ENCODE data around the gene HOXB9. TPM values are rescaled to one million over a fixed set of nuclear protein-coding genes. Genes with fewer than 3 reads are reported as not detected.
A peak's percentile ranks its signal among the peaks of the same experiment; 100 is the strongest.

Gene HOXB9
- total and polyA plus RNA-seq, 10 of the 15 experiments (the other 5 are each of a cell fraction or from before 2014, with no cell fraction given): 0.01 to 0.49 (median 0.09) TPM; not detected in 5

DNA sequence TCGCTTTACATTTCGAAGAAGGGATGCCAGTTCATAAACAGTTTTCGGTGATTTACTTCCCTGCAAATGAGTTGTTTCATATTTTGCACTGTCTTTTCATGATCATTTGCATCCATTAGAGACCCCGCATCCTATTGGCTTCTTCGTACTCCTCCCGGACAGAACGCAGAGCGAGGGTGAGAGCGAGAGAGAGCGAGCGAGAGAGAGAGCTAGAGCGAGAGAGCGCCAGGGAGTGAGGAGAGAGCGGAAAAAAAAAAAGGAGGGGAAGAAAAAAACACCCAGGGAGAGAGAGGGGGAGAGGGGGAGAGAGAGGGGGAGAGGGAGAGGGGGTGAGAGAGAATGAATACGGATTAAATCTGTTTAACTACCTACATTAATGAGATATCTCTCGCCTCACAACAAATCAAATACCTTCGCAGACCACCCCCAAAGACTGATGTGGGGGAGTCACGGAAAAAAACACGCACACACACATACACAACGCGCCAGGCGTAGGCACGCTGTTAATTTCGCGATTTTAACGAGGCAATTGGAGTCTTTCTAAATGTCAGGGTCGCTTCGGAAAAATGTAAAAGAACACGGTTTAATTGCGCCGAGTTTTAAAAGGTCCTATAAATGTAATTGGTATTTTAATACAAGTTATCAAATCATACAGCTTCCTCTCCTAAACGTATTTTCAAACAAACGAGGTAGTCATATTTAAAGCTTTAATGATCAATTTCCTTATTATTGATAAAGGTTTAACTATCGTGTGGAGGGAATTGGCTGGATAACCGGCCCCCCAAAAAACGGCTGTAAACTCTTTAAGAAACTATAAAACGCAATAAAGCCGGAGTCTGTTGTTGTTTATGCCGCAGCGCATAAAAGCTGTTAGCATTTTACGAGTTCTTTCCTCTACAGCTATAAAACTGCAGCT lies 10.9 kb downstream of the HOXB9 start, which contains the start of gene HOXB8:
Gene HOXB8 (minus strand): TSS at position 246 of the 916 bp plus-strand sequence. CDS start 588 bp downstream, outside the sequence.
- no peak for FAIRE-seq
- whole genome bisulfite sequencing (ENCODE audit: insufficient coverage, insufficient replicate concordance, low lambda C conversion rate, missing lambda C conversion rate): 28% methylated on average over 38 of the region's 41 CpGs
- Histone ChIP-seq H3K9ac (ENCODE audit: control insufficient read depth, insufficient read depth, low read length) (no peak within 1 kb of the TSS), H3K4me1 (ENCODE audit: control insufficient read depth, insufficient read depth, low read length) (peaks cover 6% of the 10 kb centered on the region), H4K20me1 (ENCODE audit: control insufficient read depth, insufficient read depth) (no peaks in the 10 kb centered on the region), H3K27ac (ENCODE audit: control insufficient read depth, insufficient read depth) (no peak within 1 kb of the TSS), H3K4me2 (ENCODE audit: control insufficient read depth, insufficient read depth) (peak within 1 kb of the TSS; percentile 25; the same call in 1 of the 2 replicates), H3K9me3 (replicated peaks; ENCODE audit: control insufficient read depth, insufficient read depth, low read length) (no peaks in the 10 kb centered on the region), H3K4me3 (no peak within 1 kb of the TSS), H3K36me3 (ENCODE audit: control insufficient read depth in 2 of 2, insufficient read depth in 2 of 2, low read length in 1 of 2) (no peaks in the 10 kb centered on the region; a peak in 1 of 4 replicates), H3K27me3 (replicated peaks in 1 of 2; ENCODE audit: control insufficient read depth in 2 of 2, insufficient read depth in 2 of 2, low read length in 1 of 2) (peaks cover 28 to 38% of the 10 kb centered on the region in 2 experiments), H3K79me2 (ENCODE audit: control insufficient read depth, insufficient read depth, low read length) (no peaks in the 10 kb centered on the region), H2AFZ (ENCODE audit: control insufficient read depth, low read depth, low read length) (no peak within 1 kb of the TSS)
- POLR2A ChIA-PET: no interaction called here
- ATAC-seq: no peak
- RAD21 ChIA-PET (ENCODE audit: unreplicated experiment): no interaction called here
- no peak for DNase-seq (ENCODE audit: low read depth, low spot score)
- SMC1A ChIA-PET (ENCODE audit: uncharacterized antibody, unreplicated experiment): interaction anchor here (0.9 to 1.8 kb wide), 3 partner anchors 9 to 23 kb away, joined by 3 to 7 read pairs (median 5); no protein-coding TSS in a partner anchor
- CTCF ChIA-PET: interaction anchor here (0.5 to 1.6 kb wide), 3 partner anchors 22 to 480 kb away, joined by 3 to 4 read pairs (median 3); no protein-coding TSS in a partner anchor
- no peak for TF ChIP-seq HDAC6 (IDR thresholded peaks at IDR 0.05; ENCODE audit: unreplicated experiment)
- TF ChIP-seq EZH2 (IDR thresholded peaks at IDR 0.05; ENCODE audit: borderline replicate concordance, control insufficient read depth, low read depth, low read length): 0 out of 2 replicates have a peak, but pooled peaks have one; percentile 46
- TF ChIP-seq SUZ12 (IDR thresholded peaks at IDR 0.05; ENCODE audit: unreplicated experiment): peak; percentile 11
- TF ChIP-seq, protein P1, sequence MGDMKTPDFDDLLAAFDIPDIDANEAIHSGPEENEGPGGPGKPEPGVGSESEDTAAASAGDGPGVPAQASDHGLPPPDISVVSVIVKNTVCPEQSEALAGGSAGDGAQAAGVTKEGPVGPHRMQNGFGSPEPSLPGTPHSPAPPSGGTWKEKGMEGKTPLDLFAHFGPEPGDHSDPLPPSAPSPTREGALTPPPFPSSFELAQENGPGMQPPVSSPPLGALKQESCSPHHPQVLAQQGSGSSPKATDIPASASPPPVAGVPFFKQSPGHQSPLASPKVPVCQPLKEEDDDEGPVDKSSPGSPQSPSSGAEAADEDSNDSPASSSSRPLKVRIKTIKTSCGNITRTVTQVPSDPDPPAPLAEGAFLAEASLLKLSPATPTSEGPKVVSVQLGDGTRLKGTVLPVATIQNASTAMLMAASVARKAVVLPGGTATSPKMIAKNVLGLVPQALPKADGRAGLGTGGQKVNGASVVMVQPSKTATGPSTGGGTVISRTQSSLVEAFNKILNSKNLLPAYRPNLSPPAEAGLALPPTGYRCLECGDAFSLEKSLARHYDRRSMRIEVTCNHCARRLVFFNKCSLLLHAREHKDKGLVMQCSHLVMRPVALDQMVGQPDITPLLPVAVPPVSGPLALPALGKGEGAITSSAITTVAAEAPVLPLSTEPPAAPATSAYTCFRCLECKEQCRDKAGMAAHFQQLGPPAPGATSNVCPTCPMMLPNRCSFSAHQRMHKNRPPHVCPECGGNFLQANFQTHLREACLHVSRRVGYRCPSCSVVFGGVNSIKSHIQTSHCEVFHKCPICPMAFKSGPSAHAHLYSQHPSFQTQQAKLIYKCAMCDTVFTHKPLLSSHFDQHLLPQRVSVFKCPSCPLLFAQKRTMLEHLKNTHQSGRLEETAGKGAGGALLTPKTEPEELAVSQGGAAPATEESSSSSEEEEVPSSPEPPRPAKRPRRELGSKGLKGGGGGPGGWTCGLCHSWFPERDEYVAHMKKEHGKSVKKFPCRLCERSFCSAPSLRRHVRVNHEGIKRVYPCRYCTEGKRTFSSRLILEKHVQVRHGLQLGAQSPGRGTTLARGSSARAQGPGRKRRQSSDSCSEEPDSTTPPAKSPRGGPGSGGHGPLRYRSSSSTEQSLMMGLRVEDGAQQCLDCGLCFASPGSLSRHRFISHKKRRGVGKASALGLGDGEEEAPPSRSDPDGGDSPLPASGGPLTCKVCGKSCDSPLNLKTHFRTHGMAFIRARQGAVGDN (IDR thresholded peaks at IDR 0.05): no peak
- no peak for TF ChIP-seq ZNF217 (IDR thresholded peaks at IDR 0.05)
- no peak for TF ChIP-seq POLR2AphosphoS5 (IDR thresholded peaks at IDR 0.05; ENCODE audit: low read length)
- no peak for TF ChIP-seq ZZZ3 (IDR thresholded peaks at IDR 0.05; ENCODE audit: control insufficient read depth, insufficient read length, low read depth)
- no peak for TF ChIP-seq RAD51 (IDR thresholded peaks at IDR 0.05)
- no TSS peak for BruUV-seq (replicated peaks)
- in situ Hi-C loops (cut with MboI): no loop called here
- intact Hi-C loops (cut with micrococcal nuclease; ENCODE audit: unreplicated experiment): loop anchor here (5.0 kb wide), 1 partner anchor 353 kb away; no protein-coding TSS in a partner anchor
